ENCODE results near the gene AMDHD1.

The AMDHD1 gene

GRCh38 chr12:95943330-95943842 lies at the start of gene AMDHD1:
AMDHD1 (plus strand) TSS chr12:95943331; CDS start chr12:95943399, 68 bp downstream.
- DNase-seq, result peak; percentile 85

GRCh38 chr12:95896846-95897245 lies 46.3 kb upstream of the AMDHD1 start:
- no peak for DNase-seq

- DNase-seq, result no peak
Observed at GRCh38 chr12:95898081-95898480, 45.0 kb upstream of the AMDHD1 start.

GRCh38 chr12:95908573-95908972 lies 34.6 kb upstream of the AMDHD1 start:
- DNase-seq, result no peak

- no peak for DNase-seq
Observed at GRCh38 chr12:95909871-95910270, 33.3 kb upstream of the AMDHD1 start.

GRCh38 chr12:95918194-95918993 lies 24.7 kb upstream of the AMDHD1 start:
- peak; percentile 85 for DNase-seq

- DNase-seq, result no peak
Observed at GRCh38 chr12:95919110-95919509, 24.0 kb upstream of the AMDHD1 start.

- DNase-seq, result no peak
Observed at GRCh38 chr12:95922231-95922630, 20.9 kb upstream of the AMDHD1 start.

GRCh38 chr12:95940514-95940913 lies 2.6 kb upstream of the AMDHD1 start:
- DNase-seq, result peak; percentile 64

GRCh38 chr12:95942101-95942523 lies 1.0 kb upstream of the AMDHD1 start:
- DNase-seq, result peak; percentile 67

GRCh38 chr12:95942524-95943329 lies 404 bp upstream of the AMDHD1 start, which contains the start of gene CCDC38:
CCDC38 (minus strand) TSS chr12:95942614; CDS start chr12:95936509, 6,105 bp downstream.
- DNase-seq, result peak; percentile 92

GRCh38 chr12:95944108-95944704 lies 1.1 kb downstream of the AMDHD1 start:
- no peak for DNase-seq

- DNase-seq, result peak; percentile 65
Observed at GRCh38 chr12:95949477-95950206, 6.5 kb downstream of the AMDHD1 start.

GRCh38 chr12:95951515-95951914 lies 8.4 kb downstream of the AMDHD1 start:
- peak; percentile 27 for DNase-seq

GRCh38 chr12:95953000-95953399 lies 9.9 kb downstream of the AMDHD1 start:
- no peak for DNase-seq

GRCh38 chr12:95955549-95956159 lies 12.5 kb downstream of the AMDHD1 start:
- no peak for DNase-seq

GRCh38 chr12:95956557-95957145 lies 13.5 kb downstream of the AMDHD1 start:
- no peak for DNase-seq

- peak; percentile 64 for DNase-seq
Observed at GRCh38 chr12:95959107-95959506, 16.0 kb downstream of the AMDHD1 start.

GRCh38 chr12:95960241-95960640 lies 17.1 kb downstream of the AMDHD1 start:
- DNase-seq, result no peak

- peak; percentile 49 for DNase-seq
Observed at GRCh38 chr12:95962222-95962621, 19.1 kb downstream of the AMDHD1 start.

GRCh38 chr12:95963096-95963495 lies 20.0 kb downstream of the AMDHD1 start:
- DNase-seq, result peak; percentile 30

Data from DMS53 (cell line).